Superior temporal gyrus (tissue), 1 donor: ENCODE results near the gene KLF13.

Experiments
- DNase-seq: peaks from one replicate; pipeline ENCODE4 v3.0.0-alpha.2; 2016; ENCODE audit errors: extremely low spot score

KLF13 gene

GRCh38 chr15:31381801-31382712 is 55.4 kb downstream of the KLF13 start:
- no peak for DNase-seq

- DNase-seq = no peak
These were observed 56.0 kb downstream of the KLF13 start for GRCh38 chr15:31382713-31383045.

- DNase-seq = no peak
These were observed 56.5 kb downstream of the KLF13 start for GRCh38 chr15:31383139-31383538.

GRCh38 chr15:31384568-31384967 is 57.9 kb downstream of the KLF13 start:
- DNase-seq = no peak

- no peak for DNase-seq
These were observed 59.1 kb downstream of the KLF13 start for GRCh38 chr15:31385736-31386135.

GRCh38 chr15:31387092-31387478 is 60.5 kb downstream of the KLF13 start:
- no peak for DNase-seq

- peak; percentile 42 for DNase-seq
These were observed 61.0 kb downstream of the KLF13 start for GRCh38 chr15:31387479-31388118.

- DNase-seq = no peak
These were observed 62.9 kb downstream of the KLF13 start for GRCh38 chr15:31389576-31389975.

- no peak for DNase-seq
These were observed 63.4 kb downstream of the KLF13 start for GRCh38 chr15:31390029-31390428.

GRCh38 chr15:31390777-31391486 is 64.3 kb downstream of the KLF13 start:
- DNase-seq = no peak

- DNase-seq = peak; percentile 58
These were observed 65.3 kb downstream of the KLF13 start for GRCh38 chr15:31391687-31392671.

GRCh38 chr15:31392761-31393401 is 66.2 kb downstream of the KLF13 start:
- no peak for DNase-seq

GRCh38 chr15:31393444-31394091 is 66.9 kb downstream of the KLF13 start:
- no peak for DNase-seq

GRCh38 chr15:31396881-31397560 is 70.4 kb downstream of the KLF13 start:
- DNase-seq = no peak

GRCh38 chr15:31397851-31398661 is 71.4 kb downstream of the KLF13 start:
- no peak for DNase-seq

- DNase-seq = no peak
These were observed 72.2 kb downstream of the KLF13 start for GRCh38 chr15:31398677-31399301.

GRCh38 chr15:31399544-31400171 is 73.0 kb downstream of the KLF13 start:
- DNase-seq = no peak
